Measurements from ENCODE around the gene CARF.
"Not testable (repeated sequence)": the region's sequence is repeated elsewhere in the genome, so short reads cannot be mapped to it uniquely, and the experiment has no call there.

The CARF gene

DNA sequence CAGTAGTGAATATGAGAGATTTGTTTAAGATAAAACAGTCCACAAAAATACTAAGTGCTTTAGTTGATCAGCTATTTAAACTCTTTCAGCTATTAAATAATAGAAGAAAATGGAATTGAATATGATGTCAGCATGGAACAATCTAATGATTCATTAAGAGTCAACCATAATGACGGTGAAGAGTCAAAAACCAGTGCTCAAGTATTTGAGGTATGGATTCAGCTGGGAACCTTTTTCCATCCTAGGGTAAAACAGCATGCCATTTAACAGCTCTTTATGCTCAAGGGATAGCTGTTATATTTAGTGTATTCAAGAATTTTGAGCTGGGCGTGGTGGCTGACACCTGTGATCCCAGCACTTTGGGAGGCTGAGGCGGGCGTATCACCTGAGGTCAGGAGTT is 29.7 kb downstream of the CARF start:
- DNase-seq, result no peak

- DNase-seq, result no peak
Observed at GRCh38 chr2:202944408-202944807, 32.3 kb downstream of the CARF start.

DNA sequence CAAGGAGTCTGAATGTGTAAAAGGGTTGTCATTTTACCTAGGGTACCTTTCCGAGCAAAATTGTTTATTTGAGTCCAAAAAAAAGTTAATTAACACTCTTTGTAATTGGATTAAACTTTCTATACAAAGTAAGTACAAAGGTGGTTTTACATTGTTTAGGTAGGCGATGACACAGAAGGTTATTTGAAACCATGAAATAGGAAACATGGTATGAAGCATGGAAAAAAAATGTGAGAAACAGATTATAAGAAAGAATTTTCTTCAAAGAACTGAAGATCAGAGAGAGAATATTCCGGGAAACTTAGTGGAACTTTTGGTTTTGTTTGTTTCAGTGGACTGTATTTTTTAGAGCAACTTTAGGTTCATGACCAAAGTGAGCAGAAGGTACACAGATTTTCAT is 32.7 kb downstream of the CARF start:
- no peak for DNase-seq

DNA sequence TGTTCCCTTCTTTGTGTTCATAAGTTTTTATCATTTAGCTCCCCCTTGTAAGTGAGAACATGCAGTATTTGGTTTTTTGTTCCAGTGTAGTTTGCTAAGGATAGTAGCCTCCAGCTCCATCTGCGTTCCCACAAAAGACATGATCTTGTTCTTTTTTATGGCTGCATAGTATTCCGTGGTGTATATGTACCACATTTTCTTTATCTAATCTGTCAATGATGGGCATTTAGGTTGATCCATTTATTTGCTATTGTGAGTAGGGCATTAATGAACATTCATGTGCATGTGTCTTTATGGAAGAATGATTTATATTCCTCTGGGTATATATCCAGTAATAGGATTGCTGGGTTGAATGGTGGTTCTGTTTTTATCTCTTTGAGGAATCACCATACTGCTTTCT is 33.4 kb downstream of the CARF start:
- DNase-seq, result no peak

DNA sequence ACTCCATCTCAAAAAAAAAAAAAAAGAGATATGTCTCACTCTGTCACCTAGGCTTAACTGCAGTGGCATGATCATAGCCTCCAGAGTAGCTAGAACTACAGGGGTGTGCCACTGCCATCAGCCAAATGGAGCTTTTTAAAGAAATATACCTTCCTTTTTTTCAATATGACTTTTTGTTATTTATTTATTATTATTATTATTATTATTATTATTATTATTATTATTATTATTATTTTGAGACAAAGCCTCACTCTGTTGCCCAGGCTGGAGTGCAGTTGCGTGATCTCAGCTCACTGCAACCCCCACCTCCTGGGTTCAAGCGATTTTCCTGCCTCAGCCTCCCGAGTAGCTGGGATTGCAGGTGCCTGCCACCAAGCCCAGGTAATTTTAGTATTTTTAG is 37.3 kb downstream of the CARF start:
- not testable (repeated sequence) for DNase-seq

DNA sequence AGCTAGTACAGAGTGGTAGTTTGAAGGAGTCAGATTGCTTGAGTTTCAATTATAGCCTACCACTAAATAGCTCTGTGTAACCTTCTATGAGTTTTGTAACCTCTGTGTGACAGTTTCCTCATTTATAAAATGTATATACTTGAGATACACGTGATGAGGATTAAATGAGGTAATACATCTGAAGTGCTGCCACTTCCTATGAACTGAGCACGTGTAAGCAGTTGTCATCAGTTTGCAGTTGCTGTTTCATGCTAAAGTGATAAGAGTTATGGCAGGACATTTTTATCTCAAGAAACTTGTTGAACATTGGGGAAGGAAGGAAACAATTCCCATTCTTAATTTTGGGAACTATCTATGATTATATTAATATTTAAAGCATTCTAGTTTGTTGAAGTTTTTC is 38.5 kb downstream of the CARF start:
- no peak for DNase-seq

GRCh38 chr2:202960524-202960923 is 48.4 kb downstream of the CARF start:
- DNase-seq, result no peak

DNA sequence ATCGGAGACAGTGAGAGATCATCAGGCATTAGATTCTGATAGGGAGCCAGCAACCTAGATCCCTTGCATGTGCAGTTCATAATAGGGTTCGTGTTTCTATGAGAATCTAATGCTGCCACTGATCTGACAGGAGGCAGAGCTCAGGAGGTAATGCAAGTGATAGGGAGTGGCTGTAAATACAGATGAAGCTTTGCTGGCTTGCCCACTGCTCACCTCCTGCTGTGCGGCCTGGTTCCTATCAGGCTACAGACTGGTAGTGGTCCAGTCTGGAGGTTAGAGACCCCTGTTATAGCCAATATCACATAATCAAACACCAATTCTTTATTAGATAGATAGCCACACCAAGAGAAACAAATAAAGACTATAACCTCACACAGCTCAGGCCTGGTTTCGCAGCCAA is 51.6 kb downstream of the CARF start:
- DNase-seq, result no peak

- DNase-seq, result no peak
Observed at GRCh38 chr2:202965810-202966460, 53.9 kb downstream of the CARF start.

GRCh38 chr2:202969404-202969803 is 57.3 kb downstream of the CARF start:
- DNase-seq, result not testable (repeated sequence)

- DNase-seq, result no peak
Observed at GRCh38 chr2:202976809-202977208, 64.7 kb downstream of the CARF start.

DNA sequence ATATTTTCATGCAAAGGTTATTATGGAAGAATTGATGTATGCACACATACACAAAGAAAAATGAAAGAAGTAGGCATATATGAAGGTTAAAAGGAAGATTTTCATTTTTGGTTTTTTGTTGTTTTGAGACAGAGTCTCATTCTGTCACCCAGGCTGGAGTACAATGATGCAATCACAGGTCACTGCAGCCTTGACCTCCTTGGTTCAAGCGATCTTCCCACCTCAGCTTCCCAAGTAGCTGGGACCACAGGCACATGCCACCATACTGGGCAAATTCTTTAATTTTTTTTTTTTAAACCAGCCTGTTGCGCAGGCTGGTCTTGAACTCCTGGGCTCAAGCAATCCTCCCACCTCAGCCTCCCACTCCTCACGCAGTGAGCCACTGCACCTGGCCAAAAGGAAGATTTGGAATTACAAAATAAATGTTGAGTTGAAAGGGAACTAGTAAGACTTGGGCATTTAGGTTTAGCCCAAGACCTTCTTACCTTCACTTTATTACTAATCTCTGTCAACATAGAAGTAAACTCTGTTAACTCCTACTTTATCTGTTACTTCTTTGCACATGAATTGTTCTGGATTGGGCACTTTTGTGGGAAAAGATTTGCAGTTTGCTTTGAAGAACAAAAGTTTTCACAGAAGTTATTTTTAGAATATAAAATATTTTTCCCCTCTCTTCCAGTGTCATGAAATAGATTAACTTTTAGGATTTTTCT is 70.9 kb downstream of the CARF start:
- no peak for DNase-seq

GRCh38 chr2:202989749-202990148 is 77.7 kb downstream of the CARF start:
- no peak for DNase-seq

GRCh38 chr2:202990501-202990900 is 78.4 kb downstream of the CARF start:
- no peak for DNase-seq

GRCh38 chr2:202997113-202997512 is 85.0 kb downstream of the CARF start:
- DNase-seq, result not testable (repeated sequence)

DNA sequence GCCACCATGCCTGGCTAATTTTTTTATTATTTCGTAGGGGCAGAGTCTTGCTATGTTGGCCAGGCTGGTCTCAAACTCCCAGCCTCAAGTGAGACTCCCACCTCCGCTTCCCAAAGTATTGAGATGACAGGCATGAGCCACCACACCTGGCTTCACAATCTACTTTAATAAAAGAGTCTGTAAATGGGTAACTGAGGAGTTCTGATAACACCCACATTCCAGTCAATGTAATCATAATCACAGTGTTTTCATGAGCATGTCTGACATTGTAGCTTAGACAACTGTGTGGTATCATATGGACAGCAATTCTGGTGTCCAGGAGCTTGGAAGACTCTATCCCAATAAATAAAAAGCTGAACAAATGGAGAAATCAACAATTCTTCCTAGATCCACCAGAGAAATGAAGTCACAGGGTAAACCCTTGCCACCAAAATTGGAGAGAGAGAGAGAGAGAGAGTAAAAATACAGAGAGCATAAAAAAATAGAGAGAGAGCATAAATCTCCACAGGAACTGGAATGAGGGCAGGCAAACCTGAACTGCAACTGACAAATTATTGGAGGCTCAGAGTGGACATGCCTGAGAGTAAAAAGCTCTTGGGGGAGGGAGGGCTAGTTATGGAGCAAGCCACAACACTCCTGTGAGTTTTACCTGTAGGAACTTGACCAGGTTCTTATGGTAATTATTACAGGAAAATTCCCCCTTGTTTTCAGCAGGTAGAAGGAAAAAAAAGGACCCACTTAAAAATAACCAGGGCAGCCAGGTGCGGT is 90.2 kb downstream of the CARF start:
- DNase-seq, result no peak

- DNase-seq, result no peak
Observed at GRCh38 chr2:203003716-203004115, 91.6 kb downstream of the CARF start.

- peak; percentile 99 for DNase-seq
Observed at GRCh38 chr2:203014456-203015199, 102.6 kb downstream of the CARF start, which contains the start of gene NBEAL1. TSS of gene NBEAL1 (plus strand) at chr2:203014875. CDS start at chr2:203016385, 1,510 bp downstream.

DNA sequence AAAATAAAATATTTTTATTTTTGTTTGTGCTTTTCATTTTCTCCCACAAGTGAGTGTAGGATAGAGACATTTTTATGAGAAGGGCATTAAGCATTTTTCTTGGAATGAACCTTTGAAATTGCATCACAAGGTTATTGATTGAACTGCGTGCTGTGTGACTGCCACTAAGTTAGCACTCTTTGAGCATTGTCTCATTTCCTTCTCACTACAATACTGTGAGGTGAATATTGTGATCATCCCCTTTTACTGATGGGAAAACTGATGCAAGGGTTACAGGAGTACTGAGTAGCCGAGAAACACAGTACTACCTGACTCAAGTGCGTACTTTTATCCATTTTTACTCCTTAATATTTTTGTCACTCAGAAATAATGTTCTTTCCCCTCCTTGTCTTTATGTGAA is 104.6 kb downstream of the CARF start:
- DNase-seq, result no peak

- DNase-seq, result peak; percentile 15
Observed at GRCh38 chr2:203018181-203018580, 106.1 kb downstream of the CARF start.

DNA sequence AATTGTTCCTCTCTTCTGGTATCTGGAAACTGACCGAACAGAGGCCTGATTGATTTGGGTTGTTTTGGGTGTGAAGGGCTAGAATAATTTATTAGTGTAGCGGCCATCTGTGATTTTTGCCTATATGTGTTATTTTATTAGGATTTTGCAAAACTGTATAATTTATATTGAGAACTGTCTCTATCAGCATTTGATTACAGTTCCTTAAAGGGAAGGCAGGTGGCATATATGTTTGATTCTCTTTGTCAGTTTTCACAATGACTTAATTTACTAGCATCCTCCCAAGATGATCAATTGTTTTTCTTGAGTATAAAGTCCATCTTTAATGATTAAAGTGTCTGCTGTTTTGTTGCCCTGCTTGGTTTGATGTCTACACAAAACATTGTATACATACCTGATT is 107.1 kb downstream of the CARF start:
- DNase-seq, result no peak

- no peak for DNase-seq
Observed at GRCh38 chr2:203021991-203022390, 109.9 kb downstream of the CARF start.

GRCh38 chr2:203022751-203023150 is 110.7 kb downstream of the CARF start:
- DNase-seq, result no peak
